ENCODE results near the gene NLRC5.
"Not testable (repeated sequence)": the region's sequence is repeated elsewhere in the genome, so short reads cannot be mapped to it uniquely, and the experiment has no call there.

The NLRC5 gene

DNA sequence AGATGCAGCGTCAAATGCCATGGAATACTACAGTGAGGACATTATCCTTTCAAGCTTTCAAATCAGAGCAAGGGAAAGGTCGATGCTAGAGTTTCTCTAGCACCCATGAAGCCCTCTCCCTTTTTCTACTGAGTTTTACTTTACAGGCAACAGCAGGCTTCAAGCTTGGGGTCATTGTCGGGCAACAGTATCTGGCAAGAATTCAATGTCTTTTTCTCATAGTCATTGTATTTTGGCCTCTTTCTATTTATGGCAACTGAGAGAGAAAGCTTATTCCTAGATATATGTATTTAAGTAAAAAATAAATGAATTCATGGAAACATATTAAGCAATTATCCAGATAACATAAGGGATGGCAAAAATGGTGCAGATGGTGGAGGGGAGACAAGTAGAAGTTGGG lies 28.0 kb upstream of the NLRC5 start:
- no peak for DNase-seq

DNA sequence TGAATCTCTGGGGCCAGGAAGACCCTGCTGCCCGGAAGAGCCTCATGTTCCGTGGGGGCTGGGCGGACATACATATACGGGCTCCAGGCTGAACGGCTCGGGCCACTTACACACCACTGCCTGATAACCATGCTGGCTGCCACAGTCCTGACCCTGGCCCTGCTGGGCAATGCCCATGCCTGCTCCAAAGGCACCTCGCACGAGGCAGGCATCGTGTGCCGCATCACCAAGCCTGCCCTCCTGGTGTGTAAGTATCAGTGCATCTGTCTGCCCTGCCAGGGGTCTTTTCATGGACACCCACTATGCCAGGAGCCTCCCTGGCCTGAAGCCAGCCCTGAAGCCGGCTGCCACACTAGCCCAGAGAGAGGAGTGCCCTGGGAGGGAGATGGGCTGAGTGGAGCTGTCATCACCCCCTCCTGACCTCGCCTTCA lies 27.5 kb upstream of the NLRC5 start, which contains the start of gene CETP:
CETP (plus strand) TSS at position 100 of the 431 bp plus-strand sequence; CDS start at position 130, 30 bp downstream.
- DNase-seq: no peak

DNA sequence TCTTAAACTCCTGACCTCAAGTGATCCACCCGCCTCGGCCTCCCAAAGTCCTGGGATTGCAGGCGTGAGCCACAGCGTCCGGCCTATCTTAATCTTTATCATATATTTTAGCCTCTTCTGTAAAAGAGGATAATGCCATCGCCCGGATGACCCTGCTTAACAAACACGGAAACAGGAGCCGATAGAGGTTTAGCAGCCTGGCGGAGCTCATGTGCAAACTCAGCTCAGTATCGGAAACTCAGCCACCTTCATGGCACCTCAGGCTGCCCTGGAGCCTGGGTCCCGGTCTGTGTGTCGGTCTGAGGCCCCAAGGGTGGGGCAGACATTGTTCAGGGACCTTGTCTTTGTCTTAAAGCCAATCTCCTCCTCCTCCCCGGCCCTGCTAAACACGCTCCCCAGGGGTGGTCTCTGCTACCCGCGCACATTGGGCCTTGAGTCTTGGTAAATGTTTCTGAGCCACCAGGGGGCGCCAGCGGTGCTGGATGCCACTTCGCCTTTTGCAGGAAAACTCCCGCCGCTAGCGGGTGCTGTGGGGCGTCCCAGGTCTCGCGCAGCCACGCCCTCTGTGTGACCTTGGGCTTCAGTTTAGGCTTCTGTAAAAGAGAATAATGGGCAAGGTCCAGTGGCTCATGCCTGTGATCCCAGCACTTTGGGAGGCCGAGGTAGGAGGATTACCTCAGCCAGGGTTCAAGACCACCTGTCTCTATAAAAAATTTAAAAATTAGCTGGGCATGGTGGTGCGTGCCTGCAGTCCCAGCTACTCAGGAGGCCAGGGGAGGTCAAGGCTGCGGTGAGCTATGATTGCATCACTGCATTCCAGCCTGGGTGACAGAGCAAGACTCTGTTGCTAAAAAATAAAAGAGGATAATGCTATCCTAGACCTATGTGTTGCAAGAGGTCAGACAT lies 24.9 kb upstream of the NLRC5 start:
- peak; percentile 92 for DNase-seq

DNA sequence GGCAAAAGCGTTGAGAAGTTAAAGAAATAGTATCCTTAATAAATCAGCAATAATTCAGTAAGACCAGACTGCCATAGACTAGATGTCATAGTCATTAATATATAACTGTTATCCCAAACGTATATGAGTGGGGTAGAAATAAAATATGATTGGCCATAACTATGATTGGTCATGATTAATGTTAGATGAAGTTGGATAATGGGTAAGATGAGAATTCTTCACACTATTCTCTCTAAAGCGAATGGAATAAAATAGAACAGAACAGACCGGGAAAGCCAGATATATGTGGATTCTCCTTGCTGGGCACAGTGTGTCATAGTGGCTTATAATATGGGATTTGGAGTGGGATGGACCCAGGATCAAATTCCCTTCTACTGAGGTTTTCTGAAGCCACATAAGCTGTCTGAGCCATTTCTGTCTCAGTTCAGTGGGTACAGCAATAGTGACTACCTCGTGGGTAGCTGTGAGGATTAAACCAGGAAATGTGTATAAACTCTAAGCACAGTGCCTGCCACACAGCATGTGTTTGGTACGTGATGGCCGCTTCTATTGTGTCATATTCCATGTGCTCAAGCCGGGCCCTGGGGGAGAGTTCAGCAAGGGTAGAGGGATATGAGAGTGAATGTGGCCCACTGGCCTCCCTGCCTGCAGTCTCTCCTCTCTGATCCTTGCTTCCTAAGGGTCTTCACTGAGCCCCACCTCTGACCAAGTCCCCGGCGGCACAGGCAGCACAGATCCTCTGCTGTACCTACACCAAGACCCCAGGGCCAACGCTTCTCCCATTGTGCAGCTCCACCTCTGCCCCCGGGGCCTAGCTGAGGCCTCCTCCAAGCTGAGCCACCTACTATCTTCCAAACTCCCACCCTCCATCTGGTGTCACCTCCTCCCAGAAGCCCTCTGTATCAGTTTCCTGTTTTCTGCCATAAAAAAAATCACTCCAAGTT lies 23.9 kb upstream of the NLRC5 start:
- DNase-seq: no peak

DNA sequence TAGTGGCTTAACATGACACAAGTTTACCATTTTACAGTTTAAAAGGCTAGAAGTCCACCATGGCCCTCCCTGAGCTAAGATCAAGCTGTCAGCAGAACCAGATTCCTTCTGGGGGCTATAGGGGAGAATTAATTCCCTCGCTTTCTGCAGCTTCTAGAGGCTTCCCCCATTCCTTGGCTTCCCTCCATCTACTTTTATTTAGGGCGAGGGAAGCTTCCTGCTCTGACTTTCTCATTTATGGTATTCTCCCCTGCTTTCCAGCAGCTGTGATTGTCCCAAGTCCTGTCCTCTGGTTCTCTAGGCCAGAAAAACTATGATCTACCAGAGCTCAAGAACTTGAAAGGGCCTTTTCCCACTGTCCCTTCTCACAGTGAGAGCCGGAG lies 23.3 kb upstream of the NLRC5 start:
- DNase-seq: no peak

DNA sequence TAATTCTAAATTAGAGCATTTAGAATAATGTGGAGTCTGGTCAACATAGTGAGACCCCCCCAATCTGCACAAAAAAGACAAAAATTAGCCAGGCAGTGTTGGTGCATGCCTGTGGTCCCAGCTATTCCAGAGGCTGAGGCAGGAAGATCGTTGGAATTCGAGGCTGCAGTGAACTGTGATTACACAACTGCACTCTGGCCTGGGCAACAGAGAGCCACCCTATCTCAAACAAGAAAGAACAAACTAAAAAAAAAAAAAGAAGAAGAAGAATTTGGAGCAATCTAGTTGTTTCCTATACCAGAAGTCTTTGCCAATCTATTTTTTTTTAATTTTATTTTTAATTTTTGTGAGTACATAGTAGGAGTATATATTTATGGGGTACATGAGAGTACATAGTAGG lies 21.6 kb upstream of the NLRC5 start:
- DNase-seq: no peak

DNA sequence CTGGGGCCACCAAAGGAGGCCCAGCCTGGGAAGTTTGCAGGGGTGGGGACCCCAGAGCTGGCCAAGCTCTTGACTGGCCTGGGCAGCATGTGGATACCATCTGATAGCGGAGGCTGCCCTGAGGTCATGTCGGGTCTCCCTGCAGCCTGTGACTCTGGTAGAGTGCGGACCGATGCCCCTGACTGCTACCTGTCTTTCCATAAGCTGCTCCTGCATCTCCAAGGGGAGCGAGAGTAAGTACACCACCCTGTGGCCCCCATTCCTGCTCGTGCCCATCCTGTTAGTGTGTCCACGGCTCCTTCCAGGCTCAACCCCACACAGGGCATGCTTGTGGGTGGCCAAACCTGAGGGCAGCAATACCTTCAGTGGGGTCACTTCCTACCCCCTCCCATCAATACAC lies 19.6 kb upstream of the NLRC5 start:
- DNase-seq: no peak

DNA sequence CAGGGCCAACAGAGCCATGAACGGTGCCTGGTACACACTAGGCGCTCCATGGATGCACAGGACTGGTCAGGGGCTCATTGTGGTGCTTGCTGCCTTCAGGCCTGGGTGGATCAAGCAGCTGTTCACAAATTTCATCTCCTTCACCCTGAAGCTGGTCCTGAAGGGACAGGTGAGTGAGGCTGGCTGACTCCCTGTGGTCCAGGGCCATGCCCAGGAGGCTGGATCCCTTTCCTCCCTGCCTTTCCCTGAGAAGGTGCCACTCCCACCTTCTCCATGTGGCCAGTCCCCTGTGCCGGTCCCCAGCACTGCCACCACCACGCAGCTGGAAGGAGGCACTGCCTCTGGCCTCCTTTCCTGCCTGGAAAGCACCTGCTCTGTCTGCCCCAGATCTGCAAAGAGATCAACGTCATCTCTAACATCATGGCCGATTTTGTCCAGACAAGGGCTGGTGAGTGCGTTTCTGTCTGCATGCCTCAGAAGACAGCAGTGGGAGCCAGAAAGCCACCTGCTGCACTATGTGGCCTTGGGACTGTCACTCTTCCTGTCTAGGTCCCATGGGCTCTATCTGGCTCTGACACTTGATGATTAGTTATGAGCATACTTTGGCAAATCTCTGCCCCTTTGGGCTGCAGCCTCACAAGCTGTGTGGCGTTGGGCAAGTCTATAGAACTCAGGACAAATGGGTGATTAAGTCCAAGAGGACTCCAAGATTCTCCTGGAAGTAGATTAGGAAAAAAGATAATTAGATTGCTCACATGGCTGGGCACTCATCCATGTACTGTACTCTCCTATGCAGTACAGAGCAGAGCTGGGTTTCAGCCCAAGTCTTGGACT lies 18.2 kb upstream of the NLRC5 start:
- DNase-seq: no peak

DNA sequence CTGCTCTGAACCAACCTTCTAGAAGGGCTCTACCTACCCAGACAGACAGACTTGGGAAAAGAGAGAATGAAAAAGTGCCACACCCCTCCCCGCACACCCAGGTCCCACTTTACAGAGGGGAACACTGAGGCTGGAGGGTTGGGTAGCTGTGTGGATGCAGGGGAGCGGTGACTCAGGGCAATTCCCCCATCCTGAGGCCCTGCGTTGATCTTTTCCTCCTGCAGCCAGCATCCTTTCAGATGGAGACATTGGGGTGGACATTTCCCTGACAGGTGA lies 17.7 kb upstream of the NLRC5 start:
- DNase-seq: no peak

GRCh38 chr16:56972403-56973293 lies 16.7 kb upstream of the NLRC5 start:
- DNase-seq: no peak

GRCh38 chr16:56973294-56973689 lies 16.1 kb upstream of the NLRC5 start:
- DNase-seq: no peak

DNA sequence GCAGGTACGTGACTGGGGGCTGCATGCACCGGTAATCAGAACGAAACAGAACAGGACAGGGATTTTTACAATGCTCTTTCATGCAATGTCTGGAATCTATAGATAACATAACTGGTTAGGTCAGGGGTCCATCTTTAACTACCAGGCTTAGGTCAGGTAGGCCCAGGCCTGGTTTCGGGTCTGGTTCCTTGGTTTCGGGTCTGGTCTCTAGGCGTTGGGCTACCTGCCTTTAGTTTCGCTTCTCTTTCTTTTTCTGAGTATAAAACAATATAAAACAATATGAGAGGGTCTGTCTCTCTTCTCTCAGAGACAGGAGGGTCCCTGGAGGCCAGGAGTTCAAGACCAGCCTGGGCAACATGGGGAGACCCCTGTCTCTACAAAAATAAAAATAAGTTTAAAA lies 15.5 kb upstream of the NLRC5 start:
- DNase-seq: not testable (repeated sequence)

- no peak for DNase-seq
Measured at GRCh38 chr16:56974549-56975300, 14.6 kb upstream of the NLRC5 start.

DNA sequence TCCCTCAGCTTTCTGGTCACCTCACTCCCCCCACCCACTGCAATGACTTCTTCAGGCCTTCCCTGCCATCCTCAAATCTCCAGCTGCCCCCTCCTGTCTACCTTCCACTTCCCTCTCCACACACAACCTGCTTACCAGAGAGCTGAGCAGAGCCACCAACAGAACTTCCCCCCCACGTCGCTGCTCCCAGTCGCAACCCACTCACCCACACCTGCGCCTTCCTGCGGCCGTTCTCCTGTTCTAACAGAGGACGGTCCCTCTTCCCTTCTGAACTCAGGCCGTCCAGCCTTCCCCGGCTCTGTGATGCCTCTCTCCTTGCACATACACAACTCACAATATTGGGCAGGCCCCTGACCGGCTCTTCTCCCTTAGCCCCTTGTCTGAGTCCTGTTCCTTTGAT lies 13.6 kb upstream of the NLRC5 start:
- no peak for DNase-seq

GRCh38 chr16:56977216-56977615 lies 12.1 kb upstream of the NLRC5 start:
- no peak for DNase-seq

DNA sequence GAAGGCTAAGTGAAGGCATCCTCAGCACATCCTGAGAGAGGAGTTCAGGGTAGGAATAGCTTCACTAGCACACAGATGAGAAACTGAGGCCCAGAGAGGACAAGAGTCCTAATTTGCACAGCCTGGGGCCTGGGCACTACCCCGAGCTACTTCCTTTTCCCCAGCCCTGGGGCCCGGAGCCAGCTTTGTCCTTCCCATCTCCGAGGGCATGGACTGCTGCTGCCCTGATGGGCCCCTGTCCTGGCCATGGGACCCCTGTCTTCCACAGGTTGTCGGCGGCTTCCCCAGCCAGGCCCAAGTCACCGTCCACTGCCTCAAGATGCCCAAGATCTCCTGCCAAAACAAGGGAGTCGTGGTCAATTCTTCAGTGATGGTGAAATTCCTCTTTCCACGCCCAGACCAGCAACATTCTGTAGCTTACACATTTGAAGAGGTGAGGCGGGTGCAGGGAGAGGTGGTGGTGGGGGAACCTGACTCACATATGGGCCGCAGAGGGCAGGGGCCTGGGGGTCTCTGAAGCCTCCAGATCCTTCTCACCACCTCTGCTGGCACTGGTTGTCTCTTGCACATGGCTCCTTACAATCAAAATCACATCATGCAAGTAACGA lies 11.4 kb upstream of the NLRC5 start:
- DNase-seq: no peak

DNA sequence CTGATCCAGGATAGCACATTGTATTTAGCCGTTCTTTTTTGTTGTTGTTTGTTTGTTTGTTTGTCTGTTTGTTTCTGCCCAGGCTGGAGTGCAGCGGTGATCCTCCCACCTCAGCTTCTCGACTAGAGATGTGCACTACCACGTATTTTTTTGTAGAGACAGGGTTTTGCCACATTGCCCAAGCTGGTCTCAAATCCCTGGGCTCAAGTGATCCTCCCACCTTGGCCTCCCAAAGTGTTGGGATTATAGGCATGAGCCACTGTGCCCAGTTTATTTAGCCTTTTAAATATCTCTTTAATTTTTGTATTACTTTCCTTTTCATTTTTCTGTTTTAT lies 9.2 kb upstream of the NLRC5 start:
- DNase-seq: no peak

- DNase-seq: no peak
Measured at GRCh38 chr16:56980792-56981724, 8.3 kb upstream of the NLRC5 start.

- no peak for DNase-seq
Measured at GRCh38 chr16:56981729-56982271, 7.6 kb upstream of the NLRC5 start.
